Measurements from ENCODE around the gene CTRL.
"Not testable (repeated sequence)": the region's sequence is repeated elsewhere in the genome, so short reads cannot be mapped to it uniquely, and the experiment has no call there.

CTRL gene

DNA sequence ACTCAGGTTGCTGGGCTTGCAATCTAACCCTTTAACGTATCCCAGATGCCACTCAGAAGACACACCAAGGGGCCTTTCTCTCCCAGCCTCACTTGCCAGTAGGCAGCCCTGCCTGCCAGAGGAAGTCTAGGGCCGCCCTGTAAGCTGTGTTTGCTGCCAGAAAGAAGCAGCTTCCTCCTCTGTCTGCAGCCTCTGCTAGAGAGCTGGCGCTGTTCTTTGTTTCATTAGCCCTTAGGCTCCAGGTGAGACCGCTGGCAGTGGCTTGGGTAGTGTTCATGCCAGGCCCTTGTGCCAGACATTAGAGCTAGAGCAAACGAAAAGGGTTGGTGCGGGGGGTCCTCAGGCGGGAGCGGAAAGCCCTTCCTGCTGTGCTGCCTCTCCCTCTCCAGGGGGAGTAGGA lies 8.9 kb downstream of the CTRL start:
- DNase-seq, result no peak

DNA sequence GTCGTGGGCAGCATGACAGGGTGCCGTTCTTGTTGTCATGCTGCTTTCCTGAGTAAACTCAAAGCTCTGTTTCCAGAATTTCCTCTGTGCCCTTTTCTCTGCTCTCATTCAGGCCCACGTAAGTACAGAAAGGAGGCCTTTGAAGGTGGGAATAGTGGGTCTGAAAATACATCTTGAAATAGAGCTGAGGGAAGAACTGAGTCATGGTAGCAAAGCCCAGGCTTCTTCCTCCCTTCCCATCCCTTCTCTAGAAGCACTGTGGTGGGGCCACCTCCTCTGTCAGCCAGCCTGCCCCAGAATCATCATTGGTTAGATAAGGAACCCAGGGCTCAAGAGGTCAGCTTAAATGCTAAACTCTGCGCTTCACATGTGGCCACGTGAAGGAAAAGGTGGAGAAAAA lies 9.4 kb downstream of the CTRL start:
- DNase-seq, result no peak

DNA sequence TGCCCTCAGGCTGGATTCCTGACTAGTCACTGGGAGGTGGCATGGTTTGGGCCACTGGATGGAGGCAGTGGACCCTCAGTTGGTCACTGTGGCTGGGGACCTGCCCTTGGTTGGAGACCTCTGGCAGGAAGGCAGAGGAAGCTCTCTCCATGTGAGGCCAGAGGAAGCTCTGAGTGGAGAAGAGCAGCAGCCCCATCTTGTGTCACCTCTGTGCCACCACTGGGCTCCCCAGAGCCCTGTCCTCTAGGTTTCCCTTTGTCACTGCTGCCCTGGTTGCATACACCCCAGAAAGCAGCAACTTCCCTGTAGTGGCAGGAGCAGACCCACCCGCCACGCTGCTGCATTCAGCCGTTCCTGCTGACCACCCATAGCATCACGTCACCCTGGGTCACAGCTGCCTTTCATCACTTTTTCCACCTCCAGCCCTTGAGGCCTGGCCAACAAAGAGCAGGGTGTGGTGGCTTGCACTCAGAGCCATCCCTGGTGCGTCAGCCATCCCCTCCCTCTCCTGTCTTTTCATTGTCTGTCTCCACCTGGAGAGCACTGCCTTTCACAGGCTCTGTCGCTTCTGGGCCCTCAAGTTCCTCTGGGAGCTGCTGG lies 11.9 kb downstream of the CTRL start:
- DNase-seq, result no peak

DNA sequence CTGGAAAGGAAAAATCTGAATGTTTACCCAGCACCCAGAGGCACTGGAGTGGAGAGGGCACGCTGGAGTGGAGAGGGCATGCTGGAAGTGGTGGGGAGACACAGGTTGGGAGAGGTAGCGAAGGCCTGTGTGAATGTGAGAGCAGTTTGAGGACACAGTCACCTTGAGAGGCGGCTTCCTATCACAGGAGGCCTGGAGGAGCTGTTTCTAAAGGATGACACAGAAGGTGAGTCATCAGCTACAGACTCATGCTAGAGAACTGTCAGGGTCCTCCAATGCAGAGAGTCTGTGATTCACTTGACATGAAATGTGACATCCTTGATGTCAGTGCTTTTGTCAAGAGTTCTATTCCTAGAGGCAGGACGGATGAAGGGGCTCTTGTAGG lies 13.8 kb downstream of the CTRL start:
- DNase-seq, result no peak

DNA sequence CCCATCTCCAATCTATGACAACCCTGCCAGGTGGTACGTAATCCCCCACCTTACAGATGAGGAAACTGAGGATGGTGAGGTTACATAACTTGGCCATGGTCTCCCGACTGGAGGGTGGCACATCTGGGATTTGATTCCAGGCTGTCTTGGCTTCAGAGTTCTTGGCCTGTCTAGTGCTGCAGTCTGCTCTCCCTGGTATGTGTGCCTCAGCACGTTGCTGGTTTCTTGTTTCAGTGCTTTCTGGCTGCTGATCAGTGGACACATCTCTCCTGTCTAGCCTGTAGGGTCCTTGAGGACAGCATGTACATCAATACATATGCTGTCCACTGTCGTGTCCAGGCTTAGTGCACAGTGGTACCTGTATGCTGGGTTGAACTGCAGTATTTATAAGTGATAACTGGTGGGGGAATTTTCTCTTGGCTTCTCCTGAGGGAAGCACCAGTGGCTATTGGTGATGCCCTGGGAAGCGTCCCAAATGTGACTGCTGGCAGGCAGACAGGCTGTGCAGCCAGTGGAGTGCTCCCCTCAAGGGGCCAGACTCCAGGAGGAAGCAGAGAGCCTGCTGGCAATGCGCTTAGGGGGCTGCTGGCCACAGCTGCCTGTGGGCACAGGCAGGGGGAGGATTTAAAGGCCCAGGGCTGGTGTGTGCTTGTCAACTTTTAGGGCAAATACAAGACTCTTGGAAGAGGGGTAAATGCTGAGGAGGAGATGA lies 14.4 kb downstream of the CTRL start:
- DNase-seq, result peak; percentile 77

DNA sequence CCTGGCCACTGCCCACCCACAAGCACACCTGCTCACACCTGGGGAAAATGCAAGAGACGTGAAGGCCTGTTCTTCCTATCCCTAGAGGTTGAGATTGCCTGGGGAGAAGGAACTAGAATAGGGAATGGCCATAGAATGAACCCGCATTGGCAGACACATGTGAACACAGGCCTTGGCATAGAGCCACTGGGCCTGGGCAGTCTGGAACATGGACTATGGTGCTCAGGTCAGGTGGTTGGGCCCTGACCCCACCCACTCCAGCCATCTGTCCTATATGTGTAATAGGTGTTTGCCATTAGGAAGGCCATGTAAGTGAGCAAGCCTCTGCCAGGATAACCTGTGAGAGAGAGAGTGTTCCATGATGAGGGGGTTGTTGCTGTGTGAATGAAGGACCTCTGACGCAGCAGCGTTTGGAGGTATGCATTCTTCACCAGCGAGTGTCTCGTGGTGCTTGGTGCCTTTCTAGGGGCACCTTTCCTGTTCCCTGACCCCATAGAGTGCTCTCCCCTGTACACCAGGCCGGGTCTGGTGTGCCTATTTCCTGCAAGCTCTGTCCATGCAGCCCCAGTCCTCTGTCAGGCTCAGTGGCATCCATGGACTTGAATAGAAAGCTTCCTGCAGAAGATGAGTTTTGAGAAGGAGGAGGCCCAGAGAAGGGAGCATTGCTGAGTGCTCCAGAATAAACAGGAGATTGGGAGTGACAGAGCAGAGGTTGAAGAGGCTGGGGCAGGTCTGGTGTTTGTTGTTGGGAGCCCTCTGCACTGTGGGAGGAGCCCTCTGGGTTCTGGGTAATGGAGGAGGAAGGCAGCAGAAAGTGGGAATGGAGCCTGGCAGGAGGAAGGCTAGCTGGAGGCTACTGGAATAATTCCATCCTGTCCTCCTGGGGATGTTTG lies 15.6 kb downstream of the CTRL start:
- no peak for DNase-seq

DNA sequence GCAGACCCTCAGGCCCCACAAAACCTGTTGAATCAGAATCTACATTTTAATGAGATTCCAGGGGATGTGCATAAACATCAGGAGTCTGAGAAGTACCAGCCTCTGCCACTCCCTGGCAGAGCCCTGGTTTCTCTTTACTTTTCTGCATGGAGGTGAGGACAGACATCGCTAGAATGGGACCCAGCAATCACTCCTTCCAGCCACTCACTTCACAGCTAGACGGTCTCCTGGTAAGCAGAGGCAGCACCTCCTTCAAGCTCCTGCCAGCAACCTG lies 16.2 kb downstream of the CTRL start:
- DNase-seq, result not testable (repeated sequence)

DNA sequence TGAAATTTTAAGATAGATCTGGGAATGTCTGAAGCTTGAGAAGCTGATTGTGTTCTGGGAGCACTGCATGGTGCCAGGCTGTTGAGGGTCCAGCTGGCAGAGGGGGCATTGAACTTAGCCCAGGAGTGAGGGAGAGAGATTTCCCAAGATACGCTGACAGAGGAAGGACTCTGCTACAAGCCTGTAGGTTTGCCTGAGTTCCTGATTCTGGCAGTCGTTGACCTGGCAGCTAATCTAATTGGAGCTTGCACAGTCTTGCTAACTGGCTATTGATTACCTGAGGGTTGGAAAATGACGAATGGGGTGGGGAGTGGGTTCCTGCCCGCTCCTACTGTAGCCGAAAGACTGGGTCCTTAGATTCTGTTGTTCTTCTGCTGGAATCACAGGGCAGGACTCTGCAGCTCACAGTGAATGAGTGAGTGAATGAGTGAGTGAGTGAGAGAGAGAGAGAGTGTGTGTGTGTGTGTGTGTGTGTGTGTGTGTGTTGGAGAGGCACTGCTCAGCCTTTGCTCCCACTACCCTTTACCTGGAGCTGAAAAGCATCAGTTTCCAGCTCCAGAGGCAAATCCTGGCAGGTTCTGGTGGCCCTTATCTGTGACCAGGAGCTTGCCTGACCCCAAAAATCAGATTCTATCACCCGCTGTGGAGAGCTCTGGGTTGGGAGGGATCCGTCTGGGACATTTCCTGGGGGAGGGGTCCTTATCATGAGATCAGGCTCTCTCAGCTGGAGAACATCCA lies 16.7 kb downstream of the CTRL start:
- DNase-seq, result no peak

DNA sequence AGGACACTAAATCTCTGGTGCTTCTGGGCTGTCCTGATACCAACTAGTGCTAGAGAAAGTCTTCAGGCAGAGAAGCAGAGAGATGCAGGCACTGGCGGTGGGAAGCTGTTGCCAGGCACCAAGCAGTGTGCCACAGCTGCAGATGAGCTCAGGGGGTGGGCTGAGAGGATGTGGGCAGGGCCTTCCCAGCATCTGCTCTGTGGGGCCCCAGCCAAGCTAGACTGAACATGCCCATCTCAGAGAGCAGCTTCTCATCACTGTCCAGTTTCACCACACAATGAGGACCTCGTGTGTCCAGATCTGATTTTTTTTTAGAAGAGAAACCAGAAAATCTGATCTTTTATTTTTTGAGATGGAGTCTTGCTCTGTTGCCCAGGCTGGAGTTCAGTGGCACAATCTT lies 21.5 kb downstream of the CTRL start:
- peak; percentile 82 for DNase-seq

DNA sequence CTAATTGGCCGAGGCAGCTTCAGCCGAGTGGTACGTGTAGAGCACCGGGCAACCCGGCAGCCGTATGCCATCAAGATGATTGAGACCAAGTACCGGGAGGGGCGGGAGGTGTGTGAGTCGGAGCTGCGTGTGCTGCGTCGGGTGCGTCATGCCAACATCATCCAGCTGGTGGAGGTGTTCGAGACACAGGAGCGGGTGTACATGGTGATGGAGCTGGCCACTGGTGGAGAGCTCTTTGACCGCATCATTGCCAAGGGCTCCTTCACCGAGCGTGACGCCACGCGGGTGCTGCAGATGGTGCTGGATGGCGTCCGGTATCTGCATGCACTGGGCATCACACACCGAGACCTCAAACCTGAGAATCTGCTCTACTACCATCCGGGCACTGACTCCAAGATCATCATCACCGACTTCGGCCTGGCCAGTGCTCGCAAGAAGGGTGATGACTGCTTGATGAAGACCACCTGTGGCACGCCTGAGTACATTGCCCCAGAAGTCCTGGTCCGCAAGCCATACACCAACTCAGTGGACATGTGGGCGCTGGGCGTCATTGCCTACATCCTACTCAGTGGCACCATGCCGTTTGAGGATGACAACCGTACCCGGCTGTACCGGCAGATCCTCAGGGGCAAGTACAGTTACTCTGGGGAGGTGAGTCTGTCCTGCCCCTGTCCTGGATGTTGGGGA lies 22.5 kb downstream of the CTRL start:
- no peak for DNase-seq

DNA sequence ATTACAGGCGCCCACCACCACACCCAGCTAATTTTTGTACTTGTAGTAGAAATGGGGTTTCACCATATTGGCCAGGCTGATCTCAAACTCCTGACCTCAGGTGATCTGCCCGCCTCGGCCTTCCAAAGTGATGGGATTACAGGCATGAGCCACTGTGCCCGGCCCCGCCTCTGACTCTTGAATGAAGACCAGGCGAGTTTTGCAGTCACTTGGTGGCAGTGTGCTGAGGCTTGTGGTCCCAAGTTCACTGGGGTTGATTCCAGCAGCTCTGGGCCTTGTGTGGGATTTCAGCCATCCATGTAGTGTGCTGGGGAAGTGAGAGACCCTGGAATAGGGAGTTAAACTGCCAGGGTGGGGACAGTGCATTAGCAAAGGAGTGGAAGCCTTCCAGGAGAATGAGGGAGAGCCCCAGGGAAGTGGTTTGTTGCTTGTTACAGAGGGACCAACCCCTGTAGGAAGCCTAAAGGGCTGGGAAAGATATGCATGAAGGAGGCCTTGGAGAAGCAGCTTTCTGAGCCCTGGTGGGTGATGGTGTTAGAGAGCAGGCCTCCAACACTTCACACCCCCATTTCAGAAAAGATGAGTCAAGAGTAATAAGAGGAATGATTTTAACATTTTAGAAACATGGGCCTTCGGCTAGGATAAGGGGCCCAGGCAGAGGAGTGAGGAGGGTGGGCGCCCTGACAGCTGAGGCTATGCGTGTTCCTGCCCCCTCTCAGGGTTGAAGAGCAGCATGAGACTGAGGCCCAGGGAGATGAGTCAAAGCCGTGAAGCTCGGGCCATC lies 24.1 kb downstream of the CTRL start:
- DNase-seq, result no peak

DNA sequence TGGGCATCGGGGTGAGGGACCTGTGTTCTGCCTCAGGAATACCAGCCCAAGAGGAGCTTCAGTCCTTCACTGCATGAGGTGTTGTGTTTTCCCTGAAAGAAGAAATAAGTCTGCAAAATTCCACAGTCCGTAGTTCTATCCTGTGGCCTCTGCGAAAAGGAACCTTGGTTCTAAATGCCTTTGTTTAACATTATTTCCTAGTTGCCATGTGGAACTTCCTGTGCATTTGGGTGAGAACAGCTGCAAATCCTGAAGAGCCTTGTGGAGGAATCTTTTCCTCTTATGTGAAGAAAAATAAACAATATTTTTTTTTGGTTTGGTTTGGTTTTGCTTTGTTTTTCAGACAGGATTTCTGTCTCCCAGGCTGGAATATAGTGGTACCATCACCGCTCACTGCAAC lies 28.8 kb downstream of the CTRL start:
- no peak for DNase-seq

DNA sequence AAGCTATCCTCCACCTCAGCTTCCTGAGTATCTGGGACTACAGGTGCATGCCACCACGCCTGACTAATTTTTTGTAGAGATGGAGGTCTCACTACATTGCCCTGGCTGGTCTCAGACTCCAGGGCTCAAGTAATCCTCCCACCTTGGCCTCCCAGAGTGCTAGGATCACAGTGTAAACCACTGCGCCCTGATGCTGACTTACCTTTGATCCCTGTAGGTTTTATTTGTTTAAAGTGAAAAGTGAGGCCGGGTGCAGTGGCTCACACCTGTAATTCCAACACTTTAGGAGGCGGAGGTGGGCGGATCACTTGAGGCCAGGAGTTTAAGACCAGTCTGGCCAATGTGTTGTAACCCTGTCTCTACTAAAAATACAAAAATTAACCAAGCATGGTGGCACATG lies 29.9 kb downstream of the CTRL start:
- no peak for DNase-seq

DNA sequence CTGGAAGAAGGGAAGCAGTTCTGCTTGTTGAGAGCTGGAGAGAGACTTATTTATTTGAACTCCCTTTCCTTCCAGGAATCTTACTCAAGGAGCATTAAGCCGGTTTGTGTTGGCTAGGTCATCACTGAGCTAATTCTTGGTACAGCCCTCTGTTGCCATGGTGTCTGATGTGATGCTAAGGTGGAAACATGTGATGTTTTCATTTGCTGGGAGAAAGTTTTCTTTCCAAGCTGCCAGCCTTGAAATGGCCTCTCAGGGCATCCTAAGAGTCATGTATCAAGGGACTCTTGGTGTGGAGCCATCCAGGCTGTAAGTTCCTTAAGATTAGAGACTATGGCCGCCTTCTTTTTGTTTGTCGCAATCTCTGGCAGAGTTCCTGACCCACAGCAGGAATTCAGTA lies 34.4 kb downstream of the CTRL start:
- peak; percentile 56 for DNase-seq

DNA sequence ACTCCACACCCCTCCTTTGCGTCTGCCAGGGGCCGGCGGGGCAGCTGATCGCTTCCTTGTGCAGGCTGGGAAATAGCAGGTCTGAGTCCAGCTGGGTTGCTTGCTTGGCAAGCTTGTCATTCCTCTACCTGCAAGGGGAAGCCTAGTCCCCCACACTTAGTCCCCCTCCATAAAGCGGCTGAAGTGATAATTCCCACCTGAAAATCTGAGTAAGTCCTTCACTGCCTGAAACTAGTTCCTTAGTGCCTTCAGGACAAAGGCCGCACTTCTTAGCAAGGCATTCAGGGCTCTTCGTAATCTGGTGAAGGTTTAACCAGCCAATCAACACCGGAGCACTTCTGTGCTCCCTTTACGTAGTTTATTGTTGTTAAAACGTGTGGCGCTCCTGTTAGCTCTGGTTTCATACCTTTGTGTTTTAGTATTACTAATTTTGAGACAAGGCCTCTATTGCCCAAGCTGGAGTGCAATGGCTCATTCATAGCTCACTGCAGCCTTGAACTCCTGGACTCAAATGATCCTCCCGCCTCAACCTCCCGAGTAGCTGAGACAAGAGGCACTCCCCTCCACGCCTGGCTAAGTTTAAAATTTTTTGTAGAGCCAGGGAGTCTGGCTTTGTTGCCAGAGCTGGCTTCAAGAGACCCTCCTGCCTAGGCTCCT lies 37.8 kb downstream of the CTRL start:
- no peak for DNase-seq

DNA sequence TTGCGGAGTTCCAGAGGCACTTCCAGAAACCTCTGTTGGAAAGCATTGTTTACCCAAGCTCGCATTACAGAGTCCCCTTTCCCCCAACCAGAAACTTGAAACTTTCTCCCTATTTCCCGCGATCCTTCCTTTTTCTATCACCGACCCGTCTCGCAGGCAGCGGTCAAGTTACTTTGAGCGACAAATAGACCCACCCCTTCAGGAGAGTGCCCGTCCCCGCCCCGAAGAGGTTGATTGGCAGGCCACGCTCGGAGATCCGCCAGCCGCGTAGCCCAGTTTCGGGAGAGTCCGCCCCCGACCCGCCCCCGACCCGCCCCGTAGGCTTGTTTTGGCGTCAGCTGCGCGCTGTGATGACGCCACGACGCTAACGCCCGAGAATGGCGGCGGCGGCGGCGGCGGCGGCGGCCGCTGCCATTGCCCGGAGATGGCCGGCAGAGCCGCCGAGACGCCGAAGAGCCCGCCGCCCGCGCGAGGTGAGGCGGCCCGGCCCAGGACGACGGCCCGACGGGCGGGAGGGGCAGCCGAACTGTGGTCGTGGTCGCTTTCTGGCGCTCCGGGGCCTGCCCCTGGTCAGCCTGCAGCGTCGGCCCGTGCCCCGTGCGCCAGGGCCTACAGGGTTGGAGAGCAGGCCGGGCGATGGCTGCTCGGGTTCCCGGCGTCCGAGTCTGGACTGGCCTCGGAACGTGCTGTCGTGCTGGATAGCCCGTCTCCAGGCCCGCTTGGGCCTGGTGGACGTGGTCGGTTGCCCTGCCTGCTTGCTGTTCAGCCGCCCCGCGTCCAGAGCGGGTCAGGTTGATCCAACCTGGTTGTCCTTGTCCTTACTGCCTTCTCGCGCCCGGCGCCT lies 38.5 kb downstream of the CTRL start, which contains the start of gene PSKH1:
Gene PSKH1, plus strand, starts transcription at position 356 of the 844 bp plus-strand sequence. CDS start 15,496 bp downstream, outside the sequence.
- DNase-seq, result peak; percentile 98

DNA sequence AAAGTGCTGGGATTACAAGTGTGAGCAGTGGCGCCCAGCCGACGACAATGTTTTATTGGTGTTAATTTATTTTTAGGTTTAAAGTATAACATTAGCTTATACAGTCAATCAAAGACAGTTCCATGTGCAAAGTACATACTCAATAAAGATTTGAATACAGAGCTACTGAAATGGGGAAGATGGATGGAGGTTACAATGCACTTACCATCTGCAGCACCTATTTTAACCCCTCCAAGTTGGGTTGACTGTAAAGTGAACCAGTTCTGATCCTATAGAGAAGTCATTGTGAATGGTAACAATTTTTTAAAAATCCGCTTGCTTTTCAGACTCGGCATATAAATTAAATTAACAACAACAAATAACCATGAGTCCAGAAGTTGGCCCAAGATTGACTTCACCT lies 39.3 kb downstream of the CTRL start:
- no peak for DNase-seq

DNA sequence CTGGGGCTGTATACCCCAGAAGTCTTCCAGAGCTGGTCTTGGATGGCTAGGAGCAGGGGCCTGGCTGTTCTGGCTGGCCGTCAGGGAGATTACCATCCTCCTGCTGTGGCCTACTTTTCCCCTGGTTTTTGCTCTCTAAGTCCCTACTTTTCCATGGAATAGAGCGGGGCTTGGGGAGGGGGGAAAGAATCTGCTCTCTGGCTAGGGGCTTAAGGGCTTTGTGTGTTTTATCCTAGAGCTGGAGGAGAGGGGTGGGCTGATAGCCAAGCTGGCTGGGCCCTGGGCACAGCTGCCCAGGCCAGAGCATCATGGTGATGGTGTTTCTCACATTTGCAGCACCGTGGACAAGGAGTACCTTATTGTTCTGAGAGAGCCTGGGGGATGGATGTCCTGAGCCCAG lies 43.3 kb downstream of the CTRL start:
- DNase-seq, result no peak

DNA sequence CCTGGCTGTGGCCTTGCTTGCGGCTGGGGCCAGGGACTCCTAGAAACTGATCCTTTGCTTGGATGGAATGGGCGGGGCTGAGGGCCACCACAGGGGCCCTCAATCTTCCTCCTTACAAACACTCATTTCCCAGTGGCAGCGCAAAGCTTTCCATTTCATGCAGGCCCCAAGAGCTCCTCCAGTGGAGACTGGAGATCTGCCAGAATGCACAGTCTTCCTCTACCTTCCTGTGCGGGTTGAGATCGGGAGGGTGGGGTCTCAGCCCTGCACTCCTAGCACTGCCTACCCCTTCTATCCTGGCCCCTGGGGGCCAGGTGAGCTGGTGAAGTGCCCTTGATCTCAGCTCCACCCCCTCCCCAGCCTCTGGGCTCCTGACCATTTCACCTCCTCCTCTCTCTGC lies 45.3 kb downstream of the CTRL start:
- no peak for DNase-seq

DNA sequence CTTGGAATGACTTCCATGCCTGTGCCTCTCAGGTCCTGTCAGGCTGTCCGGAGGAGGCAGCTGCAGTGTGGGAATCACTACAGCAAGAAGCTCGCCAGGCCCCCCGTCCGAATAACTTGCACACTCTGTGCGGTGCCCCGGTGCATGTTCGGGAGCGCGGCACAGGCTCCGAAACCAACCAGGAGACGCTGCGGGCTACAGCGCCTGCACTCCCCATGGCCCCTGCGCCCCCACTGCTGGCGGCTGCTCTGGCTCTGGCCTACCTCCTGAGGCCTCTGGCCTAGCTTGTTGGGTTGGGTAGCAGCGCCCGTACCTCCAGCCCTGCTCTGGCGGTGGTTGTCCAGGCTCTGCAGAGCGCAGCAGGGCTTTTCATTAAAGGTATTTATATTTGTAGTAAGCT lies 45.7 kb downstream of the CTRL start:
- DNase-seq, result no peak

Measured in right hindlimb (tissue), 1 donor.